ENCODE measurements around the gene ZNF205.

- TF ChIP-seq CTCF (IDR thresholded peaks at IDR 0.05) (no peak), POLR2A (IDR thresholded peaks at IDR 0.05) (no peak)
Observed at GRCh38 chr16:3075523-3075915, 36.9 kb upstream of the ZNF205 start.

Measured in right lobe of liver (tissue), 4 donors.